Measurements from ENCODE around the gene RNF39. TPM values are rescaled to one million over a fixed set of nuclear protein-coding genes. Genes with fewer than 3 reads are reported as not detected.
"Not testable (repeated sequence)": the region's sequence is repeated elsewhere in the genome, so short reads cannot be mapped to it uniquely, and the experiment has no call there.

RNF39 gene
- total and polyA plus RNA-seq, 2 of the 4 experiments (the other 2 are of a cell fraction): not detected

- TF ChIP-seq RCOR1 (IDR thresholded peaks at IDR 0.05; ENCODE audit: insufficient replicate concordance, low read length): no peak
Measured at GRCh38 chr6:30121446-30122366, 46.1 kb upstream of the RNF39 start (continued).

- H4K5ac ChIP-seq (ENCODE audit: low read depth, low read length); H3K18ac ChIP-seq (ENCODE audit: low read depth, low read length); H3K9ac ChIP-seq (ENCODE audit: low read depth, low read length); H4K91ac ChIP-seq (ENCODE audit: insufficient read depth, low read depth, low read length); H3K14ac ChIP-seq (replicated peaks; ENCODE audit: low read depth, low read length); H3K27ac ChIP-seq (ENCODE audit: insufficient read depth, low read length); H3K23ac ChIP-seq (ENCODE audit: low read depth, low read length); DNase-seq; H3K36me3 ChIP-seq (ENCODE audit: control insufficient read depth, insufficient read depth, low read length); H3K9me1 ChIP-seq (ENCODE audit: insufficient read depth, low read length); intact Hi-C loops (cut with micrococcal nuclease); H3K9me3 ChIP-seq (ENCODE audit: control insufficient read depth, insufficient read depth, low read length); H2AK9ac ChIP-seq (replicated peaks; ENCODE audit: low read depth, low read length, poor library complexity); dilution Hi-C loops (cut with HindIII; ENCODE audit: low sequenced_read_pairs, unreplicated experiment); H2BK20ac ChIP-seq (ENCODE audit: low read depth, low read length); H2AK5ac ChIP-seq (ENCODE audit: low read depth, low read length); H4K8ac ChIP-seq (ENCODE audit: low read depth in 2 of 2, low read length in 2 of 2); H3K56ac ChIP-seq (ENCODE audit: extremely low read depth, insufficient read depth, low read length); ATAC-seq (ENCODE audit: low read depth); in situ Hi-C loops (cut with MboI; ENCODE audit: low sequenced_read_pairs); H3K4me3 ChIP-seq (ENCODE audit: insufficient read depth, low read depth, low read length); H3K4ac ChIP-seq (ENCODE audit: low read depth, low read length); H3K79me1 ChIP-seq (ENCODE audit: low read depth in 1 of 2, low read length in 2 of 2); H2BK15ac ChIP-seq (ENCODE audit: low read depth, low read length); H3K4me2 ChIP-seq (ENCODE audit: low read depth, low read length); H3K4me1 ChIP-seq (ENCODE audit: control insufficient read depth, insufficient read depth, low read length); H2BK120ac ChIP-seq (ENCODE audit: low read depth, low read length); H4K20me1 ChIP-seq (ENCODE audit: insufficient read depth, low read length); H2AFZ ChIP-seq (replicated peaks; ENCODE audit: low read length, poor library complexity); H2BK5ac ChIP-seq (ENCODE audit: low read depth, low read length, poor library complexity, severe bottlenecking); BruUV-seq (replicated peaks): not testable (repeated sequence)
- ChIA-PET CTCF (interaction anchor here (0.6 kb wide), 1 partner anchor 11 kb away, joined by 3 read pairs; no protein-coding TSS in a partner anchor), POLR2A (ENCODE audit: unreplicated experiment) (interaction anchor here (0.7 kb wide), 1 partner anchor 14 kb away, joined by 4 read pairs; no protein-coding TSS in a partner anchor)
- no CpG with 5 or more reads among the region's 5 CpGs for WGBS, 2 experiments (ENCODE audit: extremely low coverage in 2 of 2, insufficient read length in 1 of 2)
- H3K27me3 ChIP-seq (ENCODE audit: control insufficient read depth, insufficient read depth, low read length): peaks cover 10% of the 10 kb centered on the region
Measured at GRCh38 chr6:30118691-30119090, 43.1 kb upstream of the RNF39 start.
